ENCODE data around the gene SHANK1.
"Not testable (repeated sequence)": the region's sequence is repeated elsewhere in the genome, so short reads cannot be mapped to it uniquely, and the experiment has no call there.

Gene SHANK1

DNA sequence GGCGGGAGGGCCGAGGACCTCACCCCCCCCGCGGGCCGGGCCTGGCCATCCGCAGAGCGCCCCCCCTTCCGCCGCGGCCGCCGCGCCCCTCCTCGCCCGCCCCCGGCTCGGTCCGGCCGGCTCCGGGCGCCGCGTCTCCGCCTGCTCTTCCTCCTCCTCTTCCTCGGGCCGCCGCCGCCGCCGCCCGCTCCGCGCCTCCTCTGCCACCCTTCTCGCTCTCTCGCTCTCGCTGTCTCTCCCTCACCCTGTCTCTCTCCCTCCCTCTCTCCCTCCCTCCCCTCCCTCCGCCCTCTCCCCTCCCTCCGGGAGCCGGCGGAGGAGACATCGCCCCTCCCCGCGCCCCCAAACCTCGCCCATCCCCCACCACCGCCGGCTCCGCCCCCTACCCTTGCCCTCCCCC is at the start of gene SHANK1:
Gene SHANK1 (minus strand): TSS at position 237 of the 400 bp plus-strand sequence. CDS start 2,883 bp downstream, outside the sequence.
- DNase-seq (ENCODE audit: low read depth in 2 of 2): no peak

DNA sequence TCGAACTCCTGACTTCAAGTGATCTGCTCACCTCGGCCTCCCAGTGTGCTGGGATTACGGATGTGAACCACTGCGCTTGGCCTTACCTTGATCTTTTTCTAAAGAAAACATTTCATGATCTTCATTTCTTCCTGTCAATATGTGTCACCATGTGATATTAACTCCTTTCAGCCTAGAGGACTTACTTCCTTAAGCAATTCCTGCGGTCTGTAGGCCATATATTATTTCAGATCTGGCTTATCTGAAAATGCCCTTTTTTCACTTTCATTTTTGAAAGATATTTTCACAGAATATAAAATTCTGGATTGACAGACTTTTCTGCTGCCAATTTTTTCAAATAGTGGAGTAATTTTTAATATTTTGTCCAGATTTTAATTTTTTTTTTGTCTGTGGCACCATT is 48.7 kb upstream of the SHANK1 start:
- no peak for DNase-seq (ENCODE audit: low read depth in 2 of 2)

DNA sequence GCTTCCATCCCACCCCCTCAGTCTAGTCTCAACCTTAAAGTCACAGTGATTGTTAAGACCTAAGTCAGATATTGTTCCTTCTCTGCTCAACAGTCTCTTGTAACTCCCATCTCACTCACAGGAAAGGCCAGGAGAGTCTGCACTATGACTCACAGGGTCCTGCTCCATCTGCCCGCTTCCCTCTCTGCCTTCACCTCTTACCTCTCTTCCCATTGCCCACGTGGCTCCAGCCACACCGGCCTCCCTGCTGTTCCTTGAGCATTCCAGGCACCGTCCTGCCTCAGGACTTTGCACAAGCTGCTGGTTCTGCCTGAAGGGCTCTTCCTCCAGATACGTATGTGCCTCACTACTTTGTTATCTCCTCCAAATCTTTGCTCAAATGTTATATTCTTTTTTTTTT is 47.7 kb upstream of the SHANK1 start:
- not testable (repeated sequence) for DNase-seq (ENCODE audit: low read depth in 2 of 2)

DNA sequence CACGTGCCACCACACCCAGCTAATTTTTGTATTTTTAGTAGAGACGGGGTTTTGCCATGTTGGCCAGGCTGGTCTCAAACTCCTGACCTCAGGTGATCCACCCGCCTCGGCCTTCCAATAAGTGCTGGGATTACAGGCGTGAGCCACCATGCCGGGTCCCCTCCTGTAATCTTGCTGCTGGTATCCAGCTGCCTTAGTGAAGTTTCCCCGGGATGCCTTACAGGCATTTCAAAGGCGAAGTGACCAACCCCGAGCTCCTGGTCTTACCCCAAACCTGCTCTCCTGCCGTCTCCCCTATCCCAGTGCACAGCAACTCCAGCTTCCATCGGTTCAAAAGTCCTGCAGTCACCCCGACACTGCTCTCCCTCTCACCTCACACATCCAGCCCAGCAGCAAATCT is 47.1 kb upstream of the SHANK1 start:
- DNase-seq (ENCODE audit: low read depth in 2 of 2): not testable (repeated sequence)

DNA sequence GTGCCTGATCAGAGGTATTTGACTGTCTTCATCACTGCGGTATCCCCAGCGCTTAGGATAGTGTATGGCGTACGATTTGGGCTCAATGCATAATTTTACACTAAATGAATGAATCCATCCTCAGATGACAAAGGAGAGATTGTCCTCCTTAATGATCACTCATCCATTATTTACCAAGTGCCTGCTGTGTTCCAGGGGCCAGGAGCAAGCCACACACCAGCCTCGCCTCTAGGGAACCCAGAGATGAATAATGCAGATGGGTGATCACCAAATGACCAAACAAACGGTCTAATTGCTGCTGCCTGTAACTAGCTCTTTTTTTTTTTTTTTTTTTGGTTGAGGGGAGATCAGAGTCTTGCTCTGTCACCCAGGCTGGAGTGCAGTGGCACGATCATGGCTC is 44.8 kb upstream of the SHANK1 start:
- no peak for DNase-seq (ENCODE audit: low read depth in 2 of 2)

DNA sequence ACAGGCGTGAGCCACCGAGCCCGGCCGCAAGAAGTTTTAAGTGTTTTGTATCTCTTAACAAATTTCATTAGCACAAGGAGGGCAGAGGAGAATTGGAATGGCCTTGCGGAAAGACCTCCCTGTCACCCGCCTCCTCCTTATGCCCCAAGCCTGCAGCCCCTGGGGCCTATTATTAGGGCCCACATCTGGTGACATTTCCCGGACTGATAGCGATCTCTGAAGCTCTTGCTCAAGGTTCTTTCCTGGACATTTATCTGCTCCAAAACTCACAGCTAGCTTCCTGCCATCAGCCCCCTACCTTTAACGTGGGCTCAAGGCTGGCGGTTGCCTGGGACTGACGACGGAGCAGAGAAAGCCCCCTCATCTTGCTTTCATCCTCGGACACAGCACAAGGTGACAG is 43.9 kb upstream of the SHANK1 start:
- DNase-seq (ENCODE audit: low read depth in 2 of 2): not testable (repeated sequence)

DNA sequence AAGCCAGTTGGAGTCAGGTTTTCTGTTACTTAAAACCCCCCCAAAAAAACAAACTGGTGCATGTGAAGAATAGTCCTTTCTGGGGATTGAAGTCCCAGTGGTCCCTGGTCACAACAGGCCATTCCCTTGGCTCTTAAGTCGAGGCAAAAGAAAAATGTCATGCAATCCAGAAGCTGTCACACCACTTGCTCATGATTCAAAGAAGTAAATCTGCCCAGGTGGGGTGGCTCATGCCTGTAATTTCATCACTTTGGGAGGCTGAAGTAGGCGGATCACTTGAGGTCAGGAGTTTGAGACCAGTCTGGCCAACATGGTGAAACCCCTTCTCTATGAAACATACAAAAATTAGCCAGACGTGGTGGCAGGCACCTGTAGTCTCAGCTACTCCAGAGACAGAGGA is 41.9 kb upstream of the SHANK1 start:
- not testable (repeated sequence) for DNase-seq (ENCODE audit: low read depth in 2 of 2)

DNA sequence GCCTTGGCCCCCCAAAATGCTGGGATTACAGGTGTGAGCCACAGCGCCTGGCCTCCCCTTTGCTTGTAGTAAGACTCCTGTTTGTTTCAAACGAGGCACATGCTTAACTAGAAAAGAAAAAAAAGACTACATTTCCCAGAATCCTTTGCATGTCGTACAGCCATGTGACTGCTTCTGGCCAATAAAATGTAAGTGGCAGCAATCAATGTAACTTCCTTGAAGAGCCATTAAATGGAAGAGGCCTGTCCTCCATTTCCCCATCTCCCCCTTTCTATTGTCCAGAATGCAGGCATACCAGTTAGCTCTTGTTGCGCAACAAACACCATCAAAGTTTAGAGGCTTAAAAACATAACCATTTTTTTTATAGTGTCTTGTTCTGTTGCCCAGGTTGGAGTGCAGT is 40.3 kb upstream of the SHANK1 start:
- no peak for DNase-seq (ENCODE audit: low read depth in 2 of 2)

DNA sequence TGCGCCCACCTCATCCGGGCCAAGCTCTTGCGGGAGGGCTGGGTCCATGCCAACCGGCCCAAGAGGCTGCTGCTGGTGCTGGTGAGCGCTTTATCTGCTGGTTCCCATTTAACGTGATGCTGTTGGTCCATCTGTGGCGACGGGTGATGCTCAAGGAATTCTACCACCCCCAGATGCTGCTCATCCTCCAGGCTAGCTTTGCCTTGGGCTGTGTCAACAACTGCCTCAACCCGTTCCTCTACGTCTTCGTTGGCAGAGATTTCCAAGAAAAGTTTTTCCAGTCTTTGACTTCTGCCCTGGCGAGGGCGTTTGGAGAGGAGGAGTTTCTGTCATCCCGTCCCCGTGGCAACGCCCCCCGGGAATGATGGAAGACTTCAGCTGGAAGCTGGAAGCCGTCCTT is 39.5 kb upstream of the SHANK1 start:
- not testable (repeated sequence) for DNase-seq (ENCODE audit: low read depth in 2 of 2)

DNA sequence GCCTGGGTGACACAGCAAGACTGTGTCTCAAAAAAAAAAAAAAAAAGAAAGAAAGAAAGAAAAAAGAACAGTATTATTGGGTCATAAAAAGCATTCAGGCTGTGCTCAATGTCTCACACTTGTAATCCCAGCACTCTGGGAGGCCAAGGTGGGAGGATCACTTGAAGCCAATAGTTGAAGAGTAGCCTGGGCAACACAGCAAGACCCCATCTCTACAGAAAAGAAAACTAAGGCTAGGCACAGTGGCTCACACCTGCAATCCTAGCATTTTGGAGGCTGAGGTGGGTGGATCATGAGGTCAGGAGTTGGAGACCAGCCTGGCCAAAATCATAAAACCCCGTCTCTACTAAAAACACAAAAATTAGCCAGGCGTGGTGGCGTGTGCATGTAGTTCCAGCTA is 38.0 kb upstream of the SHANK1 start:
- not testable (repeated sequence) for DNase-seq (ENCODE audit: low read depth in 2 of 2)

DNA sequence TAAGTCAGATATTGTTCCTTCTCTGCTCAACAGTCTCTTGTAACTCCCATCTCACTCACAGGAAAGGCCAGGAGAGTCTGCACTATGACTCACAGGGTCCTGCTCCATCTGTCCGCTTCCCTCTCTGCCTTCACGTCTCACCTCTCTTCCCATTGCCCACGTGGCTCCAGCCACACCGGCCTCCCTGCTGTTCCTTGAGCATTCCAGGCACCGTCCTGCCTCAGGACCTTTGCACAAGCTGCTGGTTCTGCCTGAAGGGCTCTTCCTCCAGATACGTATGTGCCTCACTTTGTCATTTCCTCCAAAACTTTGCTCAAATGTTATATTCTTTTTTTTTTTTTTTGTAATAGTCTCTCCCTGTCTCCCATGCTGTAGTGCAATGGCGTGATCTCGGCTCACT is 36.6 kb upstream of the SHANK1 start:
- not testable (repeated sequence) for DNase-seq (ENCODE audit: low read depth in 2 of 2)

DNA sequence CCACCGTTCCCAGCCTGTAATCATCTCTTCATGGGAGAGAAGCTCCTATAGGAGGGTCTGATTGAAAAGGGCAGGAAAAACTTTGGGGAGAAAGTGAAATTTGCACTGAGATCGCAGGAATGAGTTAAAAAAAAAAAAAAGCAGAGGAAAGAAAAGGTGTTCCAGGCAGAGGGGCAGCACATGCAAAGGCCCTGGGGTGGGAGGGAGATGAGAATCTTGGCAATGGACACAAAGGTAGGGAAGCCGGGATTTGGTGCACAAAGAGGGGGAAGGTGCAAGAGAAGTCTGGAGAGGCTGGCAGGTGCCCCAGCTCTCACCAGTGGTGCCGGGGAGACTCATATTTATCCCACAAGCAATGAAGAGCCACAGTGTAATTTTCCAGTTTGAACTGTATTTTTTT is 34.3 kb upstream of the SHANK1 start:
- DNase-seq (ENCODE audit: low read depth in 2 of 2): no peak

DNA sequence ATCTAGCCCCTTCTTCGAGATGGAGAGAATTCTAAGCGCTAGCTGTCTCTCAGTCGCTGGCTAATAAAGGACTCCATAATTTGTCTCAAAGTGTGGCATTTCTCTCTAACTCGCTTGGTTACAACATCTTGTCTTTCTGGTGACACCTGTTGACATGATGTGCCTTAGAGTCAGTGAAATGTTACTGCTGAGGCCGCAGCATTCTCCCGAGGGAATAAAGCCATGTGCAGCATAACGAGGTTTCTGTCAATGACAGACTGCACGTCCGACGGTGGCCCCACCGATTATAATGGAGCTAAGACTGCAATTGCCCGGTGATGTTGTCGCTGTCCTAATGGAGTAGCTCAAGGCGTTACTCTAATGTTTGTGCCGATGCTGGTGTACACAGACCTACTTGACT is 30.4 kb upstream of the SHANK1 start:
- no peak for DNase-seq (ENCODE audit: low read depth in 2 of 2)

DNA sequence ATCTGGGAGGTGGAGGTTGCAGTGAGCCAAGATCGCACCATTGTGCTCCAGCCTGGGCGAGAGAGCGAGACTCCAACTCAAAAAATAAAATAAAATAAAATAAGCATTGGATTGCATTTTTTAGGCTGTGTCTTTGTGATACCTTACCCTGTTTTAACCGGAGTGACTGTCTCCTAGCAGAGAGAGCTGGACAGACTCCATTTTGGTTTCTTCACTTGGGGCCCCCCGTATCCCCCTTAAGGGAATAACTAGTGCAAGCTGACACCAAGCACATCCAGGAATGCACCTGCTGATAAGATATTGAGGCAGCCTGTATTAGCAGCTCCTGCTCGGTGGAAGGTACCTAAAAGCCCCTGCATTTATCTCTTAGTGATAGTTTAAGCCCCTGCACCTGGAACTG is 29.9 kb upstream of the SHANK1 start:
- no peak for DNase-seq (ENCODE audit: low read depth in 2 of 2)

DNA sequence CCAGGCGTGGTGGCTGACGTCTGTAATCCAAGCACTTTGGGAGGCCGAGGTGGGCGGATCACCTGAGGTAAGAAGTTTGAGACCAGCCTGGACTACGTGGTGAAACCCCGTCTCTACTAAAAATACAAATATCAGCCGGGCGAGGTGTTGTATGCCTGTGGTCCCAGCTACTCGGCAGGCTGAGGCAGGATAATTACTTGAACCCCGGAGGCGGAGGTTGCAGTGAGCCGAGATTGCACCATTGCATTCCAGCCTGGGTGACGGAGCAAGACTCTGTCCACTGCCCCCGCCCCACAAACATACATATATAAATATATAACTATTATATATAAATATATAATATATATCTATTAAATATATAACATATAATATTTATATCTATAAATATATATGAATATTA is 27.5 kb upstream of the SHANK1 start:
- DNase-seq (ENCODE audit: low read depth in 2 of 2): not testable (repeated sequence)

DNA sequence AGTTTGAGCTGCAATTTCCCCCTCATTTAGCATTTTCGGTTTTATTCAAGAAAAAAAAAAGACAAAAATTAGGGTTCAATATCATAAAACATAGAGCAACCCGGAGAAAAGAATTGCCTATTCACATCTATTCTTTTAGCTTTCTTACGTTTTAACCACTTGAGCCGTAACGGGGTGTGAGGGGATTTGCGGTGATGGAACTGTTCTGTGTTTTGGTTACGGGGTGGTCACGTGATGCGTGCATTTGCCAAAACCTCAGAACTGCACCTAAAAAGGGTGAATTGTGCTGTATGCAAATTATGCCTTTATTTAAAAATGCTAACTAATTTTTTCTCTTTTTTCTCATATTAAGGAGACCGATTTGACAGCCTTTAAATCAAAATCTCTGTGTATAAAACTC is 25.6 kb upstream of the SHANK1 start:
- DNase-seq (ENCODE audit: low read depth in 2 of 2): no peak

DNA sequence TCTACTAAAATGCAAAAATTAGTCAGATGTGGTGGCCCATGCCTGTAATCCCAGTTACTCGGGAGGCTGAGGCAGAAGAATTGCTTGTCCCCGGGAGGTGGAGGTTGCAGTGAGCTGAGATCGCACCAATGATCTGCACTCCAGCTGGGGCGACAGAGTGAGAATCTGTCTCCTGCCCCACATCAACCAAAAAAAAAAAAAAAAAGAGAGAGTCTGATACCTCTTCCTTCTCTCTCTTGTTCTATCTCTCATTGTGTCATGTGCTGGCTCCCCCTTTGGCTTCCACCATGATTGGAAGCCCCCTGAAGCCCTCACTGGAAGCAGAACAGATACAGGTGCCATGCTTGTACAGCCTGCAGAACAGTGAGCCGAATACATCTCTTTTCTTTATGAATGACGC is 23.9 kb upstream of the SHANK1 start:
- no peak for DNase-seq (ENCODE audit: low read depth in 2 of 2)

DNA sequence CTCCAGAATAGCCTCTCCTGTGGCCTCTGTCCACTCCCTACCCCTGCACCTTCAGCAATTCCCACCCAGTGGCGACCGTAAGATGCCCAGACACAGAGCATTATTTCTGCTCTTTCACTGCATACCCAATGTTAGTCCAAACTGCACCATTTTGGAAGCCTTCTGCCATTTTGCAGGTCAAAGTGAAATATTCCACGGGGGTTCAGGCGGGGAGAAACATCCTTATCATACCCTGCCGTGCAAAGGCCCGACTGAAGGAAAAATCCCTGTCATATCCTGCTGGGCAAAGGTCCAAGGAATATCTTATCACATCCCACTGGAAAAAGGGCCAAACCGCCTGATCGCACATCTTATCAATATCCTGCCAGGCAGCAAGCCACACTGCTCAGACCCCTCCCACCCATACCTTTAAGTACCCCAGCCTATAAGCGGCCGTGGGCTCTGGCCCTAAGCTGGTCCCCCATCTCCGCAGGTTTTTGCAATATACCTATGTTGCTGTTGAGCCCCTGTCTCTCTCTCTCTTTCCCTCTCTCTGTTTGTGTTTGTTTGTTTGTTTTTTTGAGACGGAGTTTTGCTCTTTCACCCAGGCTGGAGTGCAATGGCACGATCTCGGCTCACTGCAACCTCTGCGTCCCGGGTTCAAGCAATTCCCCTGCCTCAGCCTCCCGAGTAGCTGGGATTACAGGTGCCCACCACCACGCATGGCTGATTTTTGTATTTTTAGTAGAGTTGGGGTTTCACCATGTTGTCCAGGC is 21.8 kb upstream of the SHANK1 start:
- no peak for DNase-seq (ENCODE audit: low read depth in 2 of 2)

DNA sequence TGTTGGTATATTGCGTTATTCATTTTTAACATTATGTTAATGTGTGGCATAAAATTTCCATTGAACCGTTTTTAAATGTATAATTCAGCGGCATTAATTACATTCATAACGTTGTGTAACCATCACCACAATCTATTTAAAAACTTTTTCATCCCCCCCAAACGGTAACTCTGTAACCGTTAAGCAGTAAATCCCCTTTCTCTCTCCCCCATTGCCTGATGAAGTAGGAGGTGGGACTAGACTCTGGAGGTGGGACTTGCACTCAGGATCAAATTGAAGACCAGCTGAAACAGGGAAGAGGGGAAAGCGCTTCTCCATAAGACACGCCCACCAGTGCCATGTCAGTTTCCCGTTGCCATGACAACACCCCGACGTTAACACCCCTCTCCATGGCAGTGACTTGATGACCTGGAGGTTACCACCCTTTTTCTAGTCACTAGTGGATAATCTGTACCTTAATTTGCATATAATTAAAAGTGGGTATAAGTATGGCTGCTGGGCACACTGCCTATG is 20.4 kb upstream of the SHANK1 start:
- no peak for DNase-seq (ENCODE audit: low read depth in 2 of 2)

DNA sequence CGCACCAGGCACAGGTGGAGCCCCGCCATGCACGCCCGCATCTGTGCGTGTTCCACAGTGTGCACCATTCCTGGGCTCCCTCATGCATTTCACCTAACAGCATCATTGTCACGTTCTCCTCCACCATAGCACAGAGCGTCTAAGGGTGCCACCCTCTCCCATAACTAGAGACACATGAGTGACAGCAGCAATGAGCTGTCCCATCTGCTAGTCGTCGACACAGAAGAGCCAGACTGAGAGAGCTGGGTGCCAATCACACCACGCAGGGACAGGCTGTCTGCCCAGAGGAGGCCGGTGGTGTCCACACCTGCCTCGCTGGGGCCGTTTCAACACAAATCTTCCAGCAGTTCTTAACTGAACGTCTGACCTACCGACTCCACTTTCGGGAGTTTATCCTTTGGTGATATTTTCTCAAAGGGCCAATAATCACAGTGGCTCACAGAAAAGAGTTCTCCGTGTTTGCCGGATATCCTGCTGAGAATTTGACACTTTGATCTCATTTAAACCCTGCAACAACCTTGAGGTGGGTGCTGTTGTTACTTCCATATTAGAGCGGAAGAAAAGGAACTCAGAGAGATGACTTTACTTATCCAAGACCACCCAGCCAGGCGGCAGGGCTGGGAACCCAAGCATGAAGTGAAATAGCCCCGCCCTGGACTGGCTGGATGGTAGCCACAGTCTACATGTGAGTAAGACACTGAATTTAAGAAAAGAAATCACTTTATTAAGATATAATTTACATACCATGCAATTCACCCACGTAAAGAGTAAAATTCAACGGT is 19.7 kb upstream of the SHANK1 start:
- DNase-seq (ENCODE audit: low read depth in 2 of 2): no peak

DNA sequence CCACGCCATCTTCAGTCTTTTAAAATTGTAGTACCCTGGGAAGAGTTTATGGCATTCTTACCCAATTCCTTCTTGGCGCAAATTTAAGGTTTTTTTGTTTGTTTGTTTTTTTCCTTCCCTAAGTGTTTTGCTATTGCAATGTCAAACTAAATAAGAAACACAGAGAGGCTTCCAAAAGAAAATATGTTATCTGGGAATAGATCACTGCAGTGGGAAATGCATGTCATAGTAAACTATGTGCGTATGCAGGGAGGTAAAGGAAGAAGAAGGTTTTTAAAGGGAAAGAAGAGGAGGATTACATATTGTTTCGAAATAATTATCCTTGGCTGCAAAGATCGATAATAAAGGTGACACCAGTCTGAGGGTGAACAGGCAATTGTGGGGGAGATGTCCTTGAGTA is 16.7 kb upstream of the SHANK1 start:
- DNase-seq (ENCODE audit: low read depth in 2 of 2): no peak

DNA sequence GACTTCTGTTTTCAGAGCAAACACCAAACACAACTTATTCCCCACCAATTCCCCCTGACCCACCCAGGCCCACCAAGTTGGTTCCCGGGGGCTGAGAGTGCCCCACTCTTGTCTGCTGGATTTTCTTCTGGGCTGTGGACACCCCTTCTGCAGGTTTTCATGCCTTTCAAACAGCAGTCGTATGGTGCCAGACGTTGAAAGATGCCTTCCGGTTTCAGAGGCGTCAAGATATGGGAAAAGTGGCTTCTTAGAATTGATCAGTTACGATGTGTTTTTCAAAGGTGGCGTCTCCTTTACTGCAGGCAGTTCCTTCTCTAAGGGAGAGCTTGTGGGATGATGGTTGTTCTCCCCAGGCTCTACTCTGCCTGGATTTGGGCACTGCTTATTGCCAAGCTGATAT is 16.3 kb upstream of the SHANK1 start:
- DNase-seq (ENCODE audit: low read depth in 2 of 2): no peak

DNA sequence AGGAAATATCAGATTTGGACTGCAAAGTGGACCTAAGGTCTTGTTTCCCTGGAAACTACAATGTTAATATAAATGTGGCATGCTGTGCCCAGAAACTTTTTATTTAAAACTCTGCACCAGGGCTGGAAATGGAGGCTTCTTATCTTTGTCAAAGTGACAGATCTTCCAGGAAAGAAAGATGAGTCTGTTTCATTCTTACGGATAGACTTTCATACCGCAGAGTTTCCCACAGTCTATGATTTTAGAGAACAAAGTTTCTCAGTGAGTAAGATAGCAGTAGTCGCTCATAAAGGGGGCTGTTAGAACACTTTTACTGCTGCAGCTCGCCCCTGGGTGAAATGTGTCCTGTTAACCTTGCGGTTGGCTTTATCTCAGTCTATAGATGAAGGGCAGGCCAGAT is 10.3 kb upstream of the SHANK1 start:
- no peak for DNase-seq (ENCODE audit: low read depth in 2 of 2)
